Gastroesophageal sphincter (tissue), 4 donors: ENCODE data around the gene PFKM. TPM values are rescaled to one million over a fixed set of nuclear protein-coding genes. Genes with fewer than 3 reads are reported as not detected.

Experiments used
- ATAC-seq: fragments of 150-250 bp; one replicate; pipeline ENCODE4 v1.9.1; 2016; ENCODE audit warnings: mild to moderate bottlenecking, moderate library complexity
- H3K27ac ChIP-seq, 4 donors: fragments of 200-600 bp; sonication (generic) in 3 of 4; 1 replicate in 3 of 4; 2 replicates in 1 of 4; pipeline ENCODE4 v1.5.1; 2016 to 2019
- H3K27me3 ChIP-seq: fragments of 200-600 bp; sonication (generic); one replicate; pipeline ENCODE4 v1.5.1; 2019
- H3K36me3 ChIP-seq, 2 donors: fragments of 200-600 bp; sonication (generic); one replicate each; pipeline ENCODE4 v1.5.1; 2019; ENCODE audit warnings: control low read depth in 1 of 2
- H3K4me1 ChIP-seq, 3 donors: fragments of 200-600 bp; sonication (generic); 1 replicate in 2 of 3; 2 replicates in 1 of 3; pipeline ENCODE4 v1.5.1; 2016 to 2019; ENCODE audit warnings: control low read depth in 2 of 3
- H3K4me3 ChIP-seq, 2 donors: fragments of 200-600 bp; sonication (generic); one replicate each; pipeline ENCODE4 v1.5.1; 2019; ENCODE audit warnings: mild to moderate bottlenecking in 1 of 2, moderate library complexity in 1 of 2
- H3K9me3 ChIP-seq, 3 donors: fragments of 200-600 bp; sonication (generic); one replicate each; pipeline ENCODE4 v1.5.1; 2017 to 2019; ENCODE audit warnings: control low read depth in 2 of 3
- EP300 ChIP-seq: sonication (generic); formaldehyde crosslinking; IDR thresholded peaks from one replicate; pipeline ENCODE4 v1.6.1; 2017; ENCODE audit warnings: antibody characterized with exemption, mild to moderate bottlenecking
- POLR2A ChIP-seq, 2 donors: fragments of 450-650 bp; IDR thresholded peaks; one replicate each; pipeline ENCODE4 v1.6.1; 2017; ENCODE audit warnings: antibody characterized with exemption in 2 of 2, mild to moderate bottlenecking in 2 of 2, moderate library complexity in 1 of 2
- POLR2AphosphoS5 ChIP-seq: sonication (generic); formaldehyde crosslinking; IDR thresholded peaks from one replicate; pipeline ENCODE4 v1.6.1; 2017; ENCODE audit warnings: antibody characterized with exemption
- WGBS, 2 donors: methylation state at CpG; one replicate each; pipeline ENCODE4 v1.1.5; 2018; ENCODE audit warnings: low coverage in 1 of 2; 5-methylcytosine and 5-hydroxymethylcytosine counted together
- total RNA-seq, 4 donors: library from RNA; depleted of rRNA; stranded (reverse); fragments of >200 nt; gene quantifications; one replicate each; pipeline ENCODE4 v1.1.0, GENCODE V29; 2016
- TF ChIP-seq, protein P1 (sequence below), 4 experiments: fragments of 200-600 bp in 2 of 4; fragments of 450-650 bp in 2 of 4; sonication (generic) in 1 of 4; IDR thresholded peaks; one replicate each; pipeline ENCODE4 v1.5.1; 2017 to 2019; ENCODE audit warnings: antibody characterized with exemption in 4 of 4, mild to moderate bottlenecking in 2 of 4, moderate library complexity in 2 of 4

Gene PFKM
- total RNA-seq, 4 donors from 2014 or later: 64.5 to 105 (median 71.0) TPM

DNA sequence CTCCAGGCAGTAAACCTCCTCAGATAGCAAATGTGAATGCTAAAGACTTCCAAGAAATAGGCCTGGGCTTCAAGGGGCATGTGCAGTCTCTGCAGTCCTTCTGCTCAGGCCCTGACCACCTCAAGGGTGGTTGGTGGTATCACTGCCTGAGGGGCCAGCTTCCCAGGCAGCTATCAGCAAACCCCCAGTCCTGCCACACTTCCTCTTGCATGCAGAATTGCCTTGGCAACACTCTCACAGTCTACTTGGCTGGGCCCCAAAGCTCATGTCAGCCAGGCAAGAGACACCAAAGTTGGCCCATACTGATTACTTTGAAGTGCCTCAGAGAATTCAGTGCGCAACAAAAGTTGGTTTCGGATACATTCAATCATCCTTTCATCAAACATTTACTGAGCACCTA lies 41.6 kb downstream of the PFKM start:
- H3K4me3 ChIP-seq: no peak overlapping the region
- peaks cover 0 to 15% (median 9%) of the 10 kb centered on the region in 3 donors for H3K4me1 ChIP-seq
- H3K36me3 ChIP-seq: no peaks in the 10 kb centered on the region
- peaks cover 18% of the 10 kb centered on the region for H3K27me3 ChIP-seq
- no peak overlapping the region for H3K27ac ChIP-seq
- TF ChIP-seq, protein P1, sequence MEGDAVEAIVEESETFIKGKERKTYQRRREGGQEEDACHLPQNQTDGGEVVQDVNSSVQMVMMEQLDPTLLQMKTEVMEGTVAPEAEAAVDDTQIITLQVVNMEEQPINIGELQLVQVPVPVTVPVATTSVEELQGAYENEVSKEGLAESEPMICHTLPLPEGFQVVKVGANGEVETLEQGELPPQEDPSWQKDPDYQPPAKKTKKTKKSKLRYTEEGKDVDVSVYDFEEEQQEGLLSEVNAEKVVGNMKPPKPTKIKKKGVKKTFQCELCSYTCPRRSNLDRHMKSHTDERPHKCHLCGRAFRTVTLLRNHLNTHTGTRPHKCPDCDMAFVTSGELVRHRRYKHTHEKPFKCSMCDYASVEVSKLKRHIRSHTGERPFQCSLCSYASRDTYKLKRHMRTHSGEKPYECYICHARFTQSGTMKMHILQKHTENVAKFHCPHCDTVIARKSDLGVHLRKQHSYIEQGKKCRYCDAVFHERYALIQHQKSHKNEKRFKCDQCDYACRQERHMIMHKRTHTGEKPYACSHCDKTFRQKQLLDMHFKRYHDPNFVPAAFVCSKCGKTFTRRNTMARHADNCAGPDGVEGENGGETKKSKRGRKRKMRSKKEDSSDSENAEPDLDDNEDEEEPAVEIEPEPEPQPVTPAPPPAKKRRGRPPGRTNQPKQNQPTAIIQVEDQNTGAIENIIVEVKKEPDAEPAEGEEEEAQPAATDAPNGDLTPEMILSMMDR (IDR thresholded peaks at IDR 0.05): no peak
- no peak for TF ChIP-seq POLR2A (IDR thresholded peaks at IDR 0.05)
- TF ChIP-seq POLR2AphosphoS5: no peak
- no peak for TF ChIP-seq EP300
- WGBS, 2 donors: 100% methylated on average over 1 of the region's 2 CpGs; no CpG with 5 or more reads in 1 of the 2 donors
- H3K9me3 ChIP-seq: no peaks in the 10 kb centered on the region
- ATAC-seq: no peak

DNA sequence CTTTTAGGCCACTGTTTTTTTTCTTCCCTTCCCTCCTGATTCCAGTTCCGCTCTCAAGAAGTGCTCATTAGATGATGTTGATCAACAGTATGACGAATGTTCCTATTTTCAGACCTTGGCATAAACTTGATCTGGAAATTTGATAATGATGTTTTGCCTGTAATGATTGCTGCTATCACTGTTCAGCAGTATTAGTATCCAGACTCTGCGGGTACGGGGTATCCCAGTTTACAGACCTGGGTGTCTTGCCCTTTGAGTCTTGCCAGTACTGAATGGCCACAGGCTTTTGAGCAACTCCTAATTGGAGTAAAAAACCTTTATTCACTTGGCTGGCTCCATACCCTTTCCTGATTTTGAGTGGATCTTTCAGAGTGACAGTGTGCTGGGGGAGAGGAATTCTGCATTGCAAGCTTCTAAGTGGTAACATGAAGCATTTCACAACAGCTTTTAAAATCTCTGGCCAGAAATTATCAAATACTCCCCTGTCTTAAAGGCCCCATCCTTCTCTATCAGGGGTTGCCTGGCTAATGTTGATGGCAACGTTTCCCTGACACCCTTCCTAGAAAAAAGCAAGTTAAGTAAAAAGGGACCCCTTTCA lies 44.1 kb downstream of the PFKM start:
- no peaks in the 10 kb centered on the region for H3K36me3 ChIP-seq
- no peaks in the 10 kb centered on the region for H3K9me3 ChIP-seq
- no peaks in the 10 kb centered on the region for H3K4me1 ChIP-seq
- no peak overlapping the region for H3K4me3 ChIP-seq
- TF ChIP-seq POLR2AphosphoS5: no peak
- H3K27me3 ChIP-seq: peaks cover 30% of the 10 kb centered on the region
- no peak overlapping the region for H3K27ac ChIP-seq
- ATAC-seq: no peak
- WGBS, 2 donors: 51 to 66% methylated on average over 5 of the region's 5 CpGs

DNA sequence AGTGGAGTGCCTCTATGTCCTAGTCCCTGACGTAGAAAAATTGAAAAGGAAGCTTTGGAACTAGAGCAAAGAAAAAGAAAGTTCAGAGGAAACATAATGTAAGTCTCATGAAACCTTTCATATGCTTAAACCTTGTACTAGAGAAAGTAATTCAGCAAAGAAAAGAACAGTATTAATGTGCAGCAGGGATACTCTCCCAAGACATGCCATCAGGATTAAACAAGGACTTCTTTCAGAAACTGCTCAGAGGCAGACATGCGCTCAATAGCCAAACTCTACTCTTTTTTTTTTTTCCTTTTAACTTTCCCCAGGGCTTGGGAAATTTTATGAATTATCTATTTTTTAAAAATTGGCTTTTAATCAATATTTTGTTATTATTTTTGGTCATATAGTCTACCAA lies 45.3 kb downstream of the PFKM start:
- H3K27ac ChIP-seq: no peak overlapping the region

DNA sequence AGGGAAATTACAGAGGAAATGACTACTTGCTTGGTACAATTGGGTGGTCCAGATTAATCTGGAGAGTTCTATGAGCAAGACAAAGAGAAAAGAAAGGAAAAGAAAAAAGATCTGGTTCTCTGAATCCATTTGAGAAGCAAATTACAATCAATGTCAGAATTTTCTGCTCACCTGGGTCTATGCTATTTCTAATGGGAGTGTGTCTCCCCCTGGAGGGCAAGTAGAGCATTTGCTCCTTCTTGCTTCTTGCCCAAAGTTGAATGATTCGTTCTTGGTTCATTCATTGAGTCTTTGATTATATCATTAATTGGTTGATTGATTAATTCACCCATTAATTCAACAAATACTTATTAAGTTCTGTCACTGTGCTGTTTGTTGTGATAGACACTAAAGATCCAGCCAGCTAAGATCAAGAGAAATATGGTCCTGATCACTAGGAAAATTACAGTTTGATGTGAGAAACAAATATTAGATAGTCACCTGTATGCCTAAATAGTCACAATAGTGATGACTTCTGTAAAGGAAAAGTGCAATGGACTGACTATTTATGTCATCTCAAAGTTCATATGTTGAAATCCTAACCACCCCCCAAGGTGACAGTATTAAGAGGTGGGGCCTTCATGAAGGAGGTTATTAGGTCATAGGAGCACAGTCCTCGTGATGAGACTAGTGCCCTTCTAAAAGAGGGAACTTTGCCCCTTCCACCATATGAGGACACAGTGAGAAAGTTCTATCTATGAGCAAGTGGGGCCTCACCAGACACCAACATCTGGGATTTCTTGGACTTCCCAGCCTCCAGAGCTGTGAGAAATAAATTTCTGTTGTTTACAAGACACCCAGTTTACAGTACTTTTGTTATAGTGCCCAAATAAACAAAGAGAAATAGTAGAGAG lies 46.2 kb downstream of the PFKM start:
- Histone ChIP-seq H3K27ac (no peak overlapping the region), H3K27me3 (peaks cover 30% of the 10 kb centered on the region), H3K9me3 (no peaks in the 10 kb centered on the region), H3K36me3 (no peaks in the 10 kb centered on the region), H3K4me3 (no peak overlapping the region), H3K4me1 (no peaks in the 10 kb centered on the region)
- ATAC-seq: no peak
- WGBS, 2 donors: 8 to 26% methylated on average over 1 to 2 of the region's 2 CpGs
- TF ChIP-seq, protein P1 (IDR thresholded peaks at IDR 0.05): peak; percentile 76 to 89 (median 84)
- TF ChIP-seq POLR2A (IDR thresholded peaks at IDR 0.05) (no peak), EP300 (no peak), POLR2AphosphoS5 (no peak)

More for the DNA sequence above, 45.3 kb downstream of the PFKM start:
- H3K27me3 ChIP-seq: peaks cover 30% of the 10 kb centered on the region
- H3K9me3 ChIP-seq: no peaks in the 10 kb centered on the region
- no peak overlapping the region for H3K4me3 ChIP-seq
- no peaks in the 10 kb centered on the region for H3K4me1 ChIP-seq
- no peaks in the 10 kb centered on the region for H3K36me3 ChIP-seq
- no peak for ATAC-seq
- no peak for TF ChIP-seq EP300
- no peak for TF ChIP-seq POLR2AphosphoS5
- TF ChIP-seq, protein P1 (IDR thresholded peaks at IDR 0.05): no peak
- no peak for TF ChIP-seq POLR2A (IDR thresholded peaks at IDR 0.05)
- WGBS, 2 donors: 51 to 57% methylated on average over 2 of the region's 2 CpGs

DNA sequence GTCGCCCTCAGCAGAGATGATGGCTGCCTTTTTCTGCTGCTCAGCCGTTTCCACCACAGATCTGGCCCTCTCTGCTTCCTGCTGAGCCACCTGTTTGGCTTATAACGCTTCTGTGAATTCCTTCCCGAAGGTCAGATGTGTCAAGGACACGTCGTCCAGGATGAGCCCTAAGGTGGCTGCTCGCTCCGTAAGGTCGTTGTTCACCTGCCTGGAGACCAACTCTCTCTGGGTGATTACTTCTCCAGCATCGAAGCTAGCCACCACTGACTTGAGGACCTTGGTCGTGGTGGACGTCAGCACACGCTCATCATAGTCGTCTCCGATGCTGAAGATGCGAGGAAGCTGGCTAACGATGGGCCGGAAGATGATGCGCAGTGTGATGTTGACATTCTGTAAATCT lies 49.8 kb downstream of the PFKM start:
- TF ChIP-seq EP300 (no peak), POLR2A (IDR thresholded peaks at IDR 0.05) (no peak), POLR2AphosphoS5 (no peak)
- TF ChIP-seq, protein P1 (IDR thresholded peaks at IDR 0.05): no peak
- no peaks in the 10 kb centered on the region for H3K36me3 ChIP-seq
- 83 to 85% methylated on average over 4 to 13 of the region's 19 CpGs for WGBS, 2 donors

More for the DNA sequence above, 49.8 kb downstream of the PFKM start:
- no peak overlapping the region for H3K27ac ChIP-seq
- no peak for ATAC-seq
- no peaks in the 10 kb centered on the region for H3K9me3 ChIP-seq
- no peak overlapping the region for H3K4me3 ChIP-seq
- peaks cover 16% of the 10 kb centered on the region for H3K27me3 ChIP-seq
- no peaks in the 10 kb centered on the region for H3K4me1 ChIP-seq
